ENCODE data around the gene KCNC1. TPM values are rescaled to one million over a fixed set of nuclear protein-coding genes. Genes with fewer than 3 reads are reported as not detected.

Gene KCNC1
- total and polyA plus RNA-seq, 2 experiments from 2014 or later, result 0.11 TPM; not detected in 1

- peaks cover 57% of the 10 kb centered on the region for H3K27me3 ChIP-seq (ENCODE audit: insufficient read depth)
- H3K4me3 Mint-ChIP-seq, result peak overlapping the region; percentile 48
Measured at GRCh38 chr11:17696741-17697140, 37.8 kb upstream of the KCNC1 start.

More at GRCh38 chr11:17696741-17697140, 37.8 kb upstream of the KCNC1 start:
- Histone ChIP-seq H2AFZ (no peak overlapping the region), H3K4me3 (no peak overlapping the region), H3K4me1 (ENCODE audit: insufficient read depth) (no peaks in the 10 kb centered on the region), H3K36me3 (ENCODE audit: insufficient read depth) (no peaks in the 10 kb centered on the region), H3K27ac (ENCODE audit: low read depth) (no peak overlapping the region), H3F3A (replicated peaks; ENCODE audit: low read depth) (no peaks in the 10 kb centered on the region), H4K20me1 (replicated peaks; ENCODE audit: insufficient read depth) (peaks cover 3% of the 10 kb centered on the region; the same call in 1 of the 2 replicates), H3K4me2 (no peak overlapping the region), H3K9me2 (ENCODE audit: insufficient read depth) (no peaks in the 10 kb centered on the region), H3K79me2 (replicated peaks; ENCODE audit: insufficient read depth) (no peaks in the 10 kb centered on the region)
- Mint-ChIP-seq H3K27ac (no peak overlapping the region), H3K4me1 (0 out of 3 replicates have a peak, but pooled peaks cover 4% of the 10 kb centered on the region), H3K36me3 (ENCODE audit: low read depth) (no peaks in the 10 kb centered on the region), H3K9me3 (no peaks in the 10 kb centered on the region), H3K27me3 (ENCODE audit: insufficient read depth, low read depth, poor library complexity) (peaks cover 27% of the 10 kb centered on the region)
- no peak for ATAC-seq
- no peak for DNase-seq (ENCODE audit: low spot score)
- TF ChIP-seq EZH2phosphoT487 (IDR thresholded peaks at IDR 0.05; ENCODE audit: unreplicated experiment) (no peak), ZNF462 (CRISPR knock-in tag; IDR thresholded peaks at IDR 0.05) (no peak), STAT1 (IDR thresholded peaks at IDR 0.05; ENCODE audit: unreplicated experiment) (no peak), CTCF (conservative IDR thresholded peaks at IDR 0.05; ENCODE audit: low read depth in 2 of 2) (no peak), NANOG (IDR thresholded peaks at IDR 0.05; ENCODE audit: borderline replicate concordance) (no peak), REST (IDR thresholded peaks at IDR 0.05; ENCODE audit: unreplicated experiment) (no peak), EZH2 (IDR thresholded peaks at IDR 0.05; ENCODE audit: low read depth, unreplicated experiment) (no peak), POLR2AphosphoS5 (IDR thresholded peaks at IDR 0.05; ENCODE audit: low read depth) (no peak), ZNF331 (CRISPR knock-in tag; IDR thresholded peaks at IDR 0.05; ENCODE audit: low read depth) (no peak), ZNF114 (CRISPR knock-in tag; IDR thresholded peaks at IDR 0.05) (no peak)

All from GM23338 (cell line).